Right cardiac atrium (tissue), 5 donors: ENCODE results near the gene JPT1. TPM values are rescaled to one million over a fixed set of nuclear protein-coding genes. Genes with fewer than 3 reads are reported as not detected.
"Not testable (repeated sequence)": the region's sequence is repeated elsewhere in the genome, so short reads cannot be mapped to it uniquely, and the experiment has no call there.

ENCODE experiments used
- ATAC-seq, 2 donors: fragments of 200-7000 bp; cut with Tn5 transposase; one replicate each; pipeline versions ENCODE4 v1.8.0 to v1.9.1; 2020; ENCODE audit warnings: moderate library complexity in 2 of 2, mild to moderate bottlenecking in 1 of 2
- DNase-seq, 3 donors: peaks; one replicate each; pipeline ENCODE4 v3.0.0-alpha.2; 2020
- H3K27ac ChIP-seq: one replicate; pipeline ENCODE4 v1.5.1; 2013; ENCODE audit warnings: mild to moderate bottlenecking, low read length, control low read depth, moderate library complexity
- H3K27me3 ChIP-seq: one replicate; pipeline ENCODE4 v1.6.1; 2013; ENCODE audit not compliant: control insufficient read depth, insufficient read depth
- H3K4me1 ChIP-seq: one replicate; pipeline ENCODE4 v1.6.1; 2013; ENCODE audit warnings: low read length; ENCODE audit not compliant: control insufficient read depth, insufficient read depth
- H3K4me3 ChIP-seq: one replicate; pipeline ENCODE4 v1.5.1; 2013; ENCODE audit warnings: low read length, control low read depth
- H3K9me3 ChIP-seq: one replicate; pipeline ENCODE4 v1.6.1; 2013; ENCODE audit warnings: low read length; ENCODE audit not compliant: control insufficient read depth
- WGBS: extraction: QIAGEN DNeasy Blood & Tissue Kit; methylation state at CpG from one replicate; pipeline ENCODE4 v1.1.7; 2013; 5-methylcytosine and 5-hydroxymethylcytosine counted together
- intact Hi-C, 4 donors: fragments of 100-400 bp; cut with DNase I; formaldehyde crosslinking; loops; one replicate each; pipeline versions ENCODE4 v1.11.0 to v1.14.0; 2022 to 2023
- polyA plus RNA-seq: library from polyadenylated mRNA; stranded (reverse); fragments of 200-250 nt; gene quantifications from one replicate; pipeline ENCODE4 v1.2.3, GENCODE V29; 2013
- total RNA-seq, 4 donors: library from RNA; stranded (reverse); fragmentation: NEBNext Ultra II Directional; extraction: Animal tissue kit (Norgen Biotek cat#: 25700); gene quantifications; one replicate each; pipeline ENCODE4 v1.2.1, GENCODE V29; 2021
- donor health status: healthy with polysubstance abuse.
- donor health status: DM: no; HTN: yes; CAD: no.
- donor health status: DM: no; HTN: no; CAD: no.
- donor health status: DM: no; HTN: yes; CAD: no; lungs with severe emphysema.
- donor health status: DM: yes; HTN: yes; CAD: no.

The JPT1 gene
- total and polyA plus RNA-seq, 5 donors: 11.7 to 40.5 (median 17.9) TPM

GRCh38 chr17:75181110-75181509 is 26.8 kb upstream of the JPT1 start:
- intact Hi-C loops: no loop called here
- Histone ChIP-seq H3K4me1 (no peaks in the 10 kb centered on the region), H3K9me3 (no peaks in the 10 kb centered on the region), H3K27me3 (no peaks in the 10 kb centered on the region), H3K27ac (no peak overlapping the region), H3K4me3 (peak overlapping the region; percentile 91)
- DNase-seq (no peak), ATAC-seq (no peak)
- WGBS: 7% methylated on average over 8 of the region's 8 CpGs

DNA sequence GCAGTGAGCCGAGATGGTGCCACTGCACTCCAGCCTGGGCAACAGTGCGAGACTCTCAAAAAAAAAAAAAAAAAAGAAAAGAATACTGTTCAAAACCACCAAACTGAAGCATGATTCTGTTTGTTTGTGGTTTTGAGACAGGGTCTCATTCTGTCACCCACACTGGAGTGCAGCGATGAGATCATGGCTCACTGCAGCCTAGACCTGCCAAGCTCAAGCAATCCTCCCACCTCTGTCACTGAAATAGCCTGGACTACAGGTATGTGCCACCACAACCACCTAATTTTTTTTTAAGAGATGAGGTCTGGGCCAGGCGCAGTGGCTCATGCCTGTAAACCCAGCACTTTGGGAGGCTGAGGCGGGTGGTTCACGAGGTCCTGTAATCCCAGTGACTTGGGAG is 24.1 kb upstream of the JPT1 start:
- no peak for DNase-seq
- intact Hi-C loops: loop anchor here in 2 of 4 donors (10.0 kb wide), 2 partner anchors 64 to 114 kb away; no protein-coding TSS in a partner anchor
- no peak overlapping the region for H3K27ac ChIP-seq

DNA sequence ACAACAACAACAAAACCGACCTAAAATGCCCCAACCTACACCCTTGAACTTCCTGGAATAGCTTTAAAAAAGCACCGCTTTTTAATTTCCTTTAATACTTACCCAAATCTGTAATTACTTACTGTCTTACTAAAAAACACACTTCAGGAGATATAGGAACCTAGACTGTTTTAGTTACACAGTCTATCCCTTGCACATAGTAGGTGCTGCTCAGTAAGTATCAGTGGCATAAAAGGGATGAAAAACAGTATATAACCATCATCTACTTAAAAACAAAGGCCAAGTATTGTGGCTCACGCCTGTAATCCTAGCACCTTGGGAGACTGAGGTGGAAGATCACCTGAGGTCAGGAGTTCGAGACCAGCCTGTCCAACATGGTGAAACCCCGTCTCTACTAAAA is 22.3 kb upstream of the JPT1 start:
- no peak overlapping the region for H3K4me3 ChIP-seq
- no peaks in the 10 kb centered on the region for H3K4me1 ChIP-seq
- intact Hi-C loops: loop anchor here in 2 of 4 donors (10.0 kb wide), 2 partner anchors 62 to 112 kb away; no protein-coding TSS in a partner anchor
- no peaks in the 10 kb centered on the region for H3K27me3 ChIP-seq
- no peak for ATAC-seq
- no peak overlapping the region for H3K27ac ChIP-seq
- H3K9me3 ChIP-seq: no peaks in the 10 kb centered on the region
- 88% methylated on average over 5 of the region's 5 CpGs for WGBS
- no peak for DNase-seq

More for the DNA sequence above, 24.1 kb upstream of the JPT1 start:
- no peak overlapping the region for H3K4me3 ChIP-seq
- no peaks in the 10 kb centered on the region for H3K9me3 ChIP-seq
- H3K4me1 ChIP-seq: no peaks in the 10 kb centered on the region
- ATAC-seq: no peak
- 93% methylated on average over 6 of the region's 6 CpGs for WGBS
- no peaks in the 10 kb centered on the region for H3K27me3 ChIP-seq

- ATAC-seq (no peak), DNase-seq (no peak)
- no peak overlapping the region for H3K4me3 ChIP-seq
- H3K27ac ChIP-seq: no peak overlapping the region
- no peaks in the 10 kb centered on the region for H3K4me1 ChIP-seq
- no peaks in the 10 kb centered on the region for H3K9me3 ChIP-seq
- H3K27me3 ChIP-seq: no peaks in the 10 kb centered on the region
- WGBS: 90% methylated on average over 11 of the region's 11 CpGs
- intact Hi-C loops: loop anchor here in 3 of 4 donors (5.0 to 10.0 kb wide), 3 partner anchors 60 to 110 kb away; no protein-coding TSS in a partner anchor
Measured at GRCh38 chr17:75174996-75175395, 20.7 kb upstream of the JPT1 start.

DNA sequence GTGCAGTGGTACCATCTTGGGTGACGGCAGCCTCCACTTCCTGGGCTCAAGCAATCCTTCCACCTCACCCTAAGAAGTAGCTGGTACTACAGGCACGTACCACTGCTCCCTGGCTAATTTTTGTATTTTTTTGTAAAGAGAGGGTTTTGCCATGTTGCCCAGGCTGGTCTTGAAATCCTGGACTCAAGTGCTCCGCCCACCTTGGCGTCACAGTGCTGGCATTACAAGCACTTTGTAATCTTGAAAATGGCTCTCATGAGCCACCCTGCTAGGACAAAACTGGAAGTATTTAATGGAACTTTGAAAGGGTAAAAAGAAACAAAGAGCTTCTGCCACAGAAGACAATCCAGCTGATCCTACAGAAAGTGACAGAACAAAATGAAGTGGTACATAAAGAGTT is 19.2 kb upstream of the JPT1 start:
- 75% methylated on average over 4 of the region's 4 CpGs for WGBS
- no peak overlapping the region for H3K4me3 ChIP-seq
- no peaks in the 10 kb centered on the region for H3K9me3 ChIP-seq
- DNase-seq: no peak
- H3K27ac ChIP-seq: peak overlapping the region; percentile 26
- ATAC-seq: no peak
- no peaks in the 10 kb centered on the region for H3K4me1 ChIP-seq
- H3K27me3 ChIP-seq: no peaks in the 10 kb centered on the region
- intact Hi-C loops: loop anchor here in 3 of 4 donors (5.0 to 10.0 kb wide), 3 partner anchors 59 to 109 kb away; no protein-coding TSS in a partner anchor

GRCh38 chr17:75168998-75169397 is 14.7 kb upstream of the JPT1 start:
- WGBS: 85% methylated on average over 4 of the region's 4 CpGs
- Histone ChIP-seq H3K27me3 (no peaks in the 10 kb centered on the region), H3K9me3 (no peaks in the 10 kb centered on the region), H3K27ac (no peak overlapping the region), H3K4me1 (no peaks in the 10 kb centered on the region), H3K4me3 (no peak overlapping the region)
- DNase-seq: no peak
- intact Hi-C loops: no loop called here
- ATAC-seq: no peak

- ATAC-seq, intact Hi-C loops, H3K9me3 ChIP-seq: not testable (repeated sequence)
Measured at GRCh38 chr17:75164606-75165005, 10.3 kb upstream of the JPT1 start.

DNA sequence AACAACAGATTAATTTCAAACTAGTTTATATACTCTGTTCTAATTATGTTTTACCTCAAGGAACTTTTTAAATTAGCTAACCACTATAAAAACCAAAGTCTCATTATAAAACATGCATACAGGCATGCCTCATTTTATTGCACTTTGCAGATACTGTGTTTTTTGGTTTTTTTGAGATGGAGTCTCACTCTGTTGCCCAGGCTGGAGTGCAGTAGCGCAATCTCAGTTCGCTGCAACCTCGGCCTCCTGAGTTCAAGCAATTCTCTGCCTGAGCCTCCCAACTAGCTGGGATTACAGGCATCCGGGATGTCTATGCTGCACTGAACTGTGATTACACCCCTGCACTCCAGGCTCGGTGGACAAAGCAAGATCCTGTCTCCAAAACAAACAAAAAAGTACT is 8.8 kb upstream of the JPT1 start:
- no peaks in the 10 kb centered on the region for H3K27me3 ChIP-seq
- H3K4me1 ChIP-seq: no peaks in the 10 kb centered on the region
- no peak for ATAC-seq
- no peak for DNase-seq
- no peak overlapping the region for H3K27ac ChIP-seq
- H3K4me3 ChIP-seq: no peak overlapping the region
- 88% methylated on average over 5 of the region's 5 CpGs for WGBS
- H3K9me3 ChIP-seq: no peaks in the 10 kb centered on the region
- intact Hi-C loops: no loop called here

More at GRCh38 chr17:75164606-75165005, 10.3 kb upstream of the JPT1 start:
- WGBS: 96% methylated on average over 15 of the region's 15 CpGs
- H3K4me1 ChIP-seq, H3K4me3 ChIP-seq, H3K27ac ChIP-seq, DNase-seq, H3K27me3 ChIP-seq: not testable (repeated sequence)

DNA sequence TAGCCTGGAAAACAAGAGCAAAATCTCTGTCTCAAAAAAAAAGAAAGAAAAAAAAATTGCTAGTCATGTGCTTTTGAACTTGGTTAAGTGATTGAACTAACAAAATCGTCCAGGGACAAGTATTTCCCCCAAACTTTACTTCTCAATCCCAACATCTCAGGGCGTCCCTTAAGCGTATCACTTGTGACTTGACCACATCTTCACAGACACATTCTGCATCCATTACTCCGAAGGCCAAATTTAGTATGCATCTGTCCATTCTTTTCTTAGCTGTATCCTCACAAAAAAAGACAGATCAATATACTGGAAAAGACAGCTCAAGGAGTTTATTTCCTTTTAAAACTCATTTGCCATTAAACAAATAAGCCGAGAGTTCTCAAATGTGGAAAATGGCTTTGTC is 5.9 kb upstream of the JPT1 start:
- H3K27me3 ChIP-seq: no peaks in the 10 kb centered on the region
- DNase-seq (no peak), ATAC-seq (no peak)
- H3K4me3 ChIP-seq: no peak overlapping the region
- WGBS: 90% methylated on average over 5 of the region's 5 CpGs
- intact Hi-C loops: no loop called here
- H3K9me3 ChIP-seq: no peaks in the 10 kb centered on the region
- H3K4me1 ChIP-seq: no peaks in the 10 kb centered on the region
- H3K27ac ChIP-seq: no peak overlapping the region

GRCh38 chr17:75159196-75160031 is 5.1 kb upstream of the JPT1 start:
- no peak overlapping the region for H3K27ac ChIP-seq
- no peaks in the 10 kb centered on the region for H3K4me1 ChIP-seq
- no peaks in the 10 kb centered on the region for H3K9me3 ChIP-seq
- intact Hi-C loops: no loop called here
- DNase-seq (no peak), ATAC-seq (no peak)
- H3K27me3 ChIP-seq: no peaks in the 10 kb centered on the region
- WGBS: 90% methylated on average over 4 of the region's 4 CpGs
- H3K4me3 ChIP-seq: no peak overlapping the region

- H3K9me3 ChIP-seq, H3K4me1 ChIP-seq, H3K4me3 ChIP-seq, intact Hi-C loops, H3K27me3 ChIP-seq, H3K27ac ChIP-seq, ATAC-seq, DNase-seq: not testable (repeated sequence)
- 90% methylated on average over 8 of the region's 8 CpGs for WGBS
Measured at GRCh38 chr17:75158480-75158879, 4.2 kb upstream of the JPT1 start.
